AG04450 (cell line): ENCODE measurements around the gene CYP21A2. TPM values are rescaled to one million over a fixed set of nuclear protein-coding genes. Genes with fewer than 3 reads are reported as not detected.
A peak's percentile ranks its signal among the peaks of the same experiment; 100 is the strongest.

Experiments used
- CTCF ChIA-PET: fragments of 300-600, 350-600 bp; formaldehyde crosslinking; extraction: SDS; loops from one replicate; lab custom pipeline; 2022; ENCODE audit warnings: antibody characterized with exemption, inconsistent platforms; lab: Charles Lee
- POLR2A ChIA-PET: fragments of 350-600 bp; formaldehyde crosslinking; extraction: SDS; loops from one replicate; lab custom pipeline; 2021; ENCODE audit warnings: antibody characterized with exemption, inconsistent platforms; lab: Yijun Ruan, JAX
- DNase-seq: peaks from one replicate; pipeline ENCODE4 v3.0.0-alpha.2; 2011; ENCODE audit warnings: low read depth, low spot score
- H3K27ac ChIP-seq: one replicate; pipeline ENCODE4 v1.5.1; 2012; ENCODE audit warnings: low read depth, low read length, control low read depth
- H3K27me3 ChIP-seq: one replicate; pipeline ENCODE4 v1.6.0; 2012; ENCODE audit warnings: low read length; ENCODE audit not compliant: control insufficient read depth, insufficient read depth
- H3K4me3 ChIP-seq: 2 replicates; pipeline ENCODE4 v1.5.1; 2011; ENCODE audit warnings: mild to moderate bottlenecking, low read depth, low read length, control low read depth
- H3K9me3 ChIP-seq: 2 replicates; pipeline ENCODE4 v1.5.1; 2012; ENCODE audit warnings: low read length; ENCODE audit not compliant: control insufficient read depth, insufficient read depth
- polyA plus RNA-seq: library from polyadenylated mRNA; depleted of rRNA; stranded (reverse); fragments of >200 nt; gene quantifications from 2 replicates; pipeline ENCODE4 v1.2.3, GENCODE V29; 2011
- TF ChIP-seq, protein P1 (sequence below): IDR thresholded peaks from 2 replicates; pipeline ENCODE4 v1.5.1; 2011; ENCODE audit warnings: low read depth, low read length, control low read depth, inconsistent platforms

The CYP21A2 gene
- polyA plus RNA-seq, 1 experiment: 0.06 TPM

DNA sequence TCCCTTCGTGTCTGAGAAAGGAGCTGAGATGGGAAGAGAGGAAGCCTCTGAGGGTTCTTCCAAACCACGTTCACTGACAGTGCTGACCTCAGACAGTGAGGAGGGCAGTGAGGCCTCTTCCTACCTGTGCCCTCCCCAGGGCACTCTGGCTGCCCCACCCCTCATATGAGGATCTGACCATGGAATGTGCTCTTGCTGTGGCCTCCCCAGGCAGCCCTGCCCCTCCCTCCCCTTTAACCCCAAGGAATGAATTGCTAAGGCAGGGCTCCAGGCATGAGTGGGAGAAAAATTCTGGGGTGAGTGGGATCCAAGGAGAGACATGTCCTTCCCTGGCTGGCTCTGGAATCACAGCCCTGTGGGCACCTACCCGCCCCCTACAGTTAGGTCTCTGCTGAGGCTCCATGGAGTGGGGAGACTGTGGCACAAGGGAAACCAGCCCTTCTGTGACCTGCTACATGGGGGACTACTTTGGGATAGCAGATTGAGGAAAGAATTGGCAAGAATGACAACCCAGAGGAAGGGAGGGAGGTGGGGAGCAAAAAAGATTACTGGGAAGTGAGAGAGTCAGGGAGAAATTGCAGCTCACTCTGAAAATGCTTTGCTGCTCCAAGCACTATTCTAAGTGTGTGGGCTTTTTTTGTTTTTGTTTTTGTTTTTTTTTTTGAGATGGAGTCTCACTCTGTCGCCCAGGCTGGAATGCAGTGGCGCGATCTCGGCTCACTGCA lies 41.5 kb downstream of the CYP21A2 start:
- no peak for DNase-seq
- Histone ChIP-seq H3K9me3 (no peaks in the 10 kb centered on the region; the same call in 1 of the 2 replicates), H3K27me3 (peaks cover 24% of the 10 kb centered on the region), H3K4me3 (no peak overlapping the region), H3K27ac (no peak overlapping the region)
- POLR2A ChIA-PET: interaction anchor here (0.6 kb wide), 1 partner anchor 50 kb away, joined by 3 read pairs; the partner anchor contains the start of gene FKBPL
- CTCF ChIA-PET: interaction anchor here (1.1 to 1.4 kb wide), 2 partner anchors 32 to 39 kb away, joined by 3 to 4 read pairs; no protein-coding TSS in a partner anchor
- TF ChIP-seq, protein P1, sequence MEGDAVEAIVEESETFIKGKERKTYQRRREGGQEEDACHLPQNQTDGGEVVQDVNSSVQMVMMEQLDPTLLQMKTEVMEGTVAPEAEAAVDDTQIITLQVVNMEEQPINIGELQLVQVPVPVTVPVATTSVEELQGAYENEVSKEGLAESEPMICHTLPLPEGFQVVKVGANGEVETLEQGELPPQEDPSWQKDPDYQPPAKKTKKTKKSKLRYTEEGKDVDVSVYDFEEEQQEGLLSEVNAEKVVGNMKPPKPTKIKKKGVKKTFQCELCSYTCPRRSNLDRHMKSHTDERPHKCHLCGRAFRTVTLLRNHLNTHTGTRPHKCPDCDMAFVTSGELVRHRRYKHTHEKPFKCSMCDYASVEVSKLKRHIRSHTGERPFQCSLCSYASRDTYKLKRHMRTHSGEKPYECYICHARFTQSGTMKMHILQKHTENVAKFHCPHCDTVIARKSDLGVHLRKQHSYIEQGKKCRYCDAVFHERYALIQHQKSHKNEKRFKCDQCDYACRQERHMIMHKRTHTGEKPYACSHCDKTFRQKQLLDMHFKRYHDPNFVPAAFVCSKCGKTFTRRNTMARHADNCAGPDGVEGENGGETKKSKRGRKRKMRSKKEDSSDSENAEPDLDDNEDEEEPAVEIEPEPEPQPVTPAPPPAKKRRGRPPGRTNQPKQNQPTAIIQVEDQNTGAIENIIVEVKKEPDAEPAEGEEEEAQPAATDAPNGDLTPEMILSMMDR: no peak

DNA sequence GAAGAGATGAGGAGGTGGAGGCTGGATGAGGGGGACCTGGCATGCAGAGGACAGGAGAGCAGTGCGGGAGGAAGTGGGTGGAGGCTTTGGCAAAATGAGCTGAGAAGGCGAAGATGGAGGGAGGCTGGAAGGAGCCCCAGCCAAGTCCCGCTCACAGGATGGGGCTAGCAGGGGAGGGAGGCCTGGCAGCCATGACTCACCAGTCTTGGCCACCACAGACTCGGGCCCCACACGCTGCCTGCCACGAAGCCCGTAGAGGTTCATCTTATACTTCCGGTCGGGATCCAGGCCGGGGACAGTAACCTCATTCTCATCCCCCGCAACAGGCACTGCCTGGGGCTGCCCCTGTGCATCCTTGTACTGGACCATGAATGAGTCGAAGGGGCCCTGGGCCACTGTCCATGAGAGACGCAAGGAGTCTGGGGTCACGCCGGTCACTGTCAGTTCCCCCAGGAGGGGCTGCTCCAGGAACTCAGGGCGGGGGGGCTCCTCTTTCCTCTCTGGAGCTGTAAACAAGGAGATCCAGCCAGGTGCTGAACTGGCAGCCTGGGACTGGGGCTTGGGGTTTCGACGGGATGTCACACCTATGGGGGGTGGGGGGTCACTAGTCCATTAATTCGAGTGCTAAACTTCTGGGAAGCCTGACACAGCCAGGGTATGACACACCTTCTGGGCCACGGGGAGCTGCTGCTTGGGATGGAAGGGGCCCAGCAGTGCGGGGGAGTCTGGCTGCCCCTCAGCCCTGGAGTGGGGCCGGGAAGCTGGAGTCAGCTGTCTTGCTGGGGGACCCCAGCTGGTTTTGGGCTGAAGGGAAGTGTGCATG lies 43.2 kb downstream of the CYP21A2 start:
- Histone ChIP-seq H3K9me3 (no peaks in the 10 kb centered on the region; the same call in 1 of the 2 replicates), H3K4me3 (no peak overlapping the region), H3K27ac (no peak overlapping the region), H3K27me3 (peaks cover 39% of the 10 kb centered on the region)
- TF ChIP-seq, protein P1: no peak
- CTCF ChIA-PET: interaction anchor here (1.1 to 1.6 kb wide), 2 partner anchors 37 to 114 kb away, joined by 3 to 4 read pairs; no protein-coding TSS in a partner anchor
- POLR2A ChIA-PET: interaction anchor here (1.2 kb wide), 1 partner anchor 11 kb away, joined by 6 read pairs; no protein-coding TSS in a partner anchor
- peak; percentile 55 for DNase-seq

DNA sequence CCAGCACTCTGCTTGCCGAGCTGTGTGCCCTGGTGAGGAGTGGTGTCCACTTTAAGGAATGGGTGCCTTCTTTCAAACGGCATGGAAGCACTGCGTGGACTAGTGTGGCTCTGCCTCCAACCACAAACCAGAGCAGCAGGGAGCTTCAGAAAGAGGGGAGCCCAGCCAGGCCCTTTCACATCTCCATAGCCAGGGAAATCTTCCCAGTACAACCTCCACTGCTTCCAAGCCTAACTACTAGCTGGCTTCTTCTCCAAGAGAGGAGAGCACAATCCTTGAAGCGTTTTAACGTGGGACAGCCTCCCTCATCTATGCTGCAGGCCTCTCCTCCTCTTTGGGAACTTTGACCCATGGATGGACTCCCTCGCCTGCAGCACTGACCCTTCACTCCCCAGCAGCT lies 44.3 kb downstream of the CYP21A2 start:
- Histone ChIP-seq H3K27me3 (peaks cover 39% of the 10 kb centered on the region), H3K4me3 (no peak overlapping the region), H3K9me3 (no peaks in the 10 kb centered on the region; the same call in 1 of the 2 replicates), H3K27ac (no peak overlapping the region)
- no peak for DNase-seq
- POLR2A ChIA-PET: interaction anchor here (2.1 kb wide), 1 partner anchor 10 kb away, joined by 6 read pairs; no protein-coding TSS in a partner anchor
- TF ChIP-seq, protein P1: no peak
- CTCF ChIA-PET: interaction anchor here (0.5 kb wide), 1 partner anchor 10 kb away, joined by 3 read pairs; no protein-coding TSS in a partner anchor

DNA sequence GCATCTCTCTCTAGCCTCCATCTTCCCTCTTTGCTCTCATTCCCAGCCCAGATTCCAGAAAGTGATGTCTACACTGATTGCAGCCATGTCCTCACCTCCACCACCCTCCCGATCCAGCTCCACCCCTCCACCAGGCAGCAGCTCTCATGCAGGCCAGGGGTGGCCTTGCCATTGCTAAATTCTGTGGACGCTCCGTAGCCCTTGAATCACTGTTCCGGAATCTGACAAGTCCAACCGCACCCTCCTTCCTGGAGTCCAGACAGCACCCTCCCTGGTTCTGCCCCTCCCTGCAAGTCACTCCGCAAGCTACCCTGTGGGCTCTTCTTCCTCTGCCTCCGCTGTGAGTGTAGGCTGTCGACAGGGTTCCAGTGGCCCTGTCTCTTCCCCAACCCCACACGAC lies 44.7 kb downstream of the CYP21A2 start:
- ChIA-PET POLR2A (interaction anchor here (2.1 kb wide), 1 partner anchor 10 kb away, joined by 6 read pairs; no protein-coding TSS in a partner anchor), CTCF (interaction anchor here (0.5 kb wide), 1 partner anchor 10 kb away, joined by 3 read pairs; no protein-coding TSS in a partner anchor)
- Histone ChIP-seq H3K4me3 (no peak overlapping the region), H3K9me3 (no peaks in the 10 kb centered on the region; the same call in 1 of the 2 replicates), H3K27ac (no peak overlapping the region), H3K27me3 (peaks cover 41% of the 10 kb centered on the region)
- no peak for DNase-seq
- TF ChIP-seq, protein P1: no peak
